Neural crest cell (in vitro differentiated cells): Measurements from ENCODE around the gene TBC1D2B. TPM values are rescaled to one million over a fixed set of nuclear protein-coding genes. Genes with fewer than 3 reads are reported as not detected.
"Not testable (repeated sequence)": the region's sequence is repeated elsewhere in the genome, so short reads cannot be mapped to it uniquely, and the experiment has no call there.

Source experiments
- DNase-seq: peaks from one replicate; pipeline ENCODE4 v3.0.0; 2021; ENCODE audit warnings: low read depth, mixed read lengths, low spot score
- H3K27ac Mint-ChIP-seq: one replicate; pipeline ENCODE4 v1.8.0; 2021; ENCODE audit warnings: mild to moderate bottlenecking, mixed read lengths; ENCODE audit not compliant: unreplicated experiment
- H3K27me3 Mint-ChIP-seq: 2 replicates; pipeline ENCODE4 v1.8.0; 2021; ENCODE audit warnings: low read depth, mild to moderate bottlenecking, mixed read lengths
- H3K36me3 Mint-ChIP-seq: 2 replicates; pipeline ENCODE4 v1.8.0; 2021; ENCODE audit warnings: low read depth, mild to moderate bottlenecking, mixed read lengths
- H3K4me1 Mint-ChIP-seq: 2 replicates; pipeline ENCODE4 v1.8.0; 2021; ENCODE audit warnings: mixed read lengths
- H3K4me3 Mint-ChIP-seq: one replicate; pipeline ENCODE4 v1.8.0; 2021; ENCODE audit warnings: mild to moderate bottlenecking, mixed read lengths
- H3K9me3 Mint-ChIP-seq: 2 replicates; pipeline ENCODE4 v1.8.0; 2021; ENCODE audit warnings: mixed read lengths
- total RNA-seq: library from RNA; stranded (reverse); gene quantifications from 2 replicates; pipeline ENCODE4 v1.2.1, GENCODE V29; 2021
- TF ChIP-seq, protein P1 (sequence below): fragments of 200-600 bp; sonication (generic); conservative IDR thresholded peaks from 2 replicates; pipeline ENCODE4 v1.5.0; 2021; ENCODE audit warnings: antibody characterized with exemption, mild to moderate bottlenecking

The TBC1D2B gene
- total RNA-seq, 1 donor from 2014 or later = 21.8 TPM

DNA sequence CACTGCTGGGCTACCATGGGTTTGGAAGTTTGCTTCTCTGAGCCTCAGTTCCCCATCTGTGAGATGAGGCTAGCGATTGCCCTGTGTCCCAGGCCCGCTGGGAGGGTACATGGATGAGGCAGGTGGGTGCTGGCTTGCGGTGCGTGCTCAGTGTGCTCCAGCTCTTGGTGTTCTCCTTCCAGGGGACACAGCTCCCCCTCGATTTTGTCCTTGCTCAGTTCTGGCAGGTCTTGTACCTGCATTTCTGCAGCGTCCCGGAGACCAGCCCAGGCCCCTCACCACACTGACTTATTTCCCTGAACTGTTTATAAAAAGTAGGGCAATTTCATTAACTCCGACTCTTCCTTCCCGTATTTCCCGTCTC, 95.4 kb downstream of the TBC1D2B start:
- Mint-ChIP-seq H3K27me3 (peaks cover 3% of the 10 kb centered on the region), H3K9me3 (no peaks in the 10 kb centered on the region), H3K27ac (no peak overlapping the region), H3K4me1 (peaks cover 5% of the 10 kb centered on the region), H3K36me3 (no peaks in the 10 kb centered on the region), H3K4me3 (no peak overlapping the region)
- TF ChIP-seq, protein P1, sequence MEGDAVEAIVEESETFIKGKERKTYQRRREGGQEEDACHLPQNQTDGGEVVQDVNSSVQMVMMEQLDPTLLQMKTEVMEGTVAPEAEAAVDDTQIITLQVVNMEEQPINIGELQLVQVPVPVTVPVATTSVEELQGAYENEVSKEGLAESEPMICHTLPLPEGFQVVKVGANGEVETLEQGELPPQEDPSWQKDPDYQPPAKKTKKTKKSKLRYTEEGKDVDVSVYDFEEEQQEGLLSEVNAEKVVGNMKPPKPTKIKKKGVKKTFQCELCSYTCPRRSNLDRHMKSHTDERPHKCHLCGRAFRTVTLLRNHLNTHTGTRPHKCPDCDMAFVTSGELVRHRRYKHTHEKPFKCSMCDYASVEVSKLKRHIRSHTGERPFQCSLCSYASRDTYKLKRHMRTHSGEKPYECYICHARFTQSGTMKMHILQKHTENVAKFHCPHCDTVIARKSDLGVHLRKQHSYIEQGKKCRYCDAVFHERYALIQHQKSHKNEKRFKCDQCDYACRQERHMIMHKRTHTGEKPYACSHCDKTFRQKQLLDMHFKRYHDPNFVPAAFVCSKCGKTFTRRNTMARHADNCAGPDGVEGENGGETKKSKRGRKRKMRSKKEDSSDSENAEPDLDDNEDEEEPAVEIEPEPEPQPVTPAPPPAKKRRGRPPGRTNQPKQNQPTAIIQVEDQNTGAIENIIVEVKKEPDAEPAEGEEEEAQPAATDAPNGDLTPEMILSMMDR = no peak
- DNase-seq = no peak

DNA sequence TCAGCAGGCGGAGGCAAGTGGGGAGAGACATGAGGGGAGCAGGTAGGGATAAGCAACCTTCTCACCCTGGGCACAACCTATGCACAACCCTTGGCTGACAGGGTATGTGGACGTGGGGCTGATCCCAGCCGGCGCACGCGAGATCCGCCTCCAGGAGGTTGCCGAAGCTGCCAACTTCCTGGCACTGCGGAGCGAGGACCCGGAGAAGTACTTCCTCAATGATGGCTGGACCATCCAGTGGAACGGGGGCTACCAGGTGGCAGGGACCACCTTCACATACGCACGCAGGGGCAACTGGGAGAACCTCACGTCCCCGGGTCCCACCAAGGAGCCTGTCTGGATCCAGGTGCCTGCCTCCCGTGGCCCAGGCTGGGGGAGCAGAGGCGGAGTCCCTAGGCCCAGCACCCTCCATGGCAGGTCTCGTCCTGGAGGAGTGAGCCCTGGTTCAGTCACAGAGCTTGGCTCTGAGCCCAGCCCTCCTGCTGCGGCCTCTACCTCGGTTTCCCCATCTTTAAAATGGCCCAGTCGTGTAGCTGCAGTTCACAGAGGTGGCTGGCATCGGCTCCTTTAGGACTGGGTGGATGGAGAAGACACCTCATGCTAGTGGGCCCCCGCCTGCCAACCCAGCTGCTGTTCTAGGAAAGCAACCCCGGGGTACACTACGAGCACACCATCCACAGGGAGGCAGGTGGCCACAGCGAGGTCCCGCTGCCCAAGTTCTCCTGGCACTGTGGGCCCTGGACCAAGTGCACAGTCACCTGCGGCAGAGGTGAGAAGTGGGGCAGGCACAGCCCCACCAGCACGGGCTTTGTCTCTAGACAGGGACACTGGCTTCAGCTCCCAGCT, 96.0 kb downstream of the TBC1D2B start:
- Mint-ChIP-seq H3K4me1 (peaks cover 5% of the 10 kb centered on the region), H3K9me3 (no peaks in the 10 kb centered on the region), H3K27ac (no peak overlapping the region), H3K27me3 (peaks cover 3% of the 10 kb centered on the region), H3K4me3 (no peak overlapping the region), H3K36me3 (no peaks in the 10 kb centered on the region)
- TF ChIP-seq, protein P1 = no peak
- no peak for DNase-seq

DNA sequence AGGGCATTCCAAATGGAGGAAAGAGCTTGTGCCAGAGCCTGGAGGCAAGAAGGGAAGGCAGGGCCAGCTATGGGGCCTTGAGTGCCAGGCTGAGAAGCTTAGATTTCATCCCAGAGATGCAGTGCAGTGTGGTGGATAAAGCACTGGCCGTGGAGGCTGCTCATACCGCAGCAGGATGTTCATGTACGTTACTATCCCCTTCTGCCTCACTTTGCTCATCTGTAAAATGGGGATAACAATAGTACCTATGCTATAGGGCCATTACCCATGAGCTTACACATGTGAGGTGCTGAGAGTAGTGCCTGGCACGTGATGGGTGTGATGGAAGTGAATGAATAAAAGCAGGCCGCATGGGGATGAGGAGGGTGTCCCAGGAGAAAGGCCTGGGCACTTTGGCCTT, 96.8 kb downstream of the TBC1D2B start:
- not testable (repeated sequence) for H3K9me3 Mint-ChIP-seq, H3K4me3 Mint-ChIP-seq, H3K27me3 Mint-ChIP-seq, H3K36me3 Mint-ChIP-seq, DNase-seq, H3K4me1 Mint-ChIP-seq
- H3K27ac Mint-ChIP-seq = peak overlapping the region; percentile 37

GRCh38 chr15:77980098-77980497, 97.4 kb downstream of the TBC1D2B start:
- DNase-seq = no peak
- Mint-ChIP-seq H3K27me3 (peaks cover 3% of the 10 kb centered on the region), H3K36me3 (no peaks in the 10 kb centered on the region), H3K4me1 (peaks cover 5% of the 10 kb centered on the region), H3K9me3 (no peaks in the 10 kb centered on the region), H3K27ac (no peak overlapping the region), H3K4me3 (no peak overlapping the region)
- TF ChIP-seq, protein P1 = no peak

- DNase-seq, H3K4me3 Mint-ChIP-seq, H3K4me1 Mint-ChIP-seq, H3K27me3 Mint-ChIP-seq, H3K36me3 Mint-ChIP-seq, H3K9me3 Mint-ChIP-seq, H3K27ac Mint-ChIP-seq: not testable (repeated sequence)
Measured at GRCh38 chr15:77979157-77979556, 98.4 kb downstream of the TBC1D2B start.

DNA sequence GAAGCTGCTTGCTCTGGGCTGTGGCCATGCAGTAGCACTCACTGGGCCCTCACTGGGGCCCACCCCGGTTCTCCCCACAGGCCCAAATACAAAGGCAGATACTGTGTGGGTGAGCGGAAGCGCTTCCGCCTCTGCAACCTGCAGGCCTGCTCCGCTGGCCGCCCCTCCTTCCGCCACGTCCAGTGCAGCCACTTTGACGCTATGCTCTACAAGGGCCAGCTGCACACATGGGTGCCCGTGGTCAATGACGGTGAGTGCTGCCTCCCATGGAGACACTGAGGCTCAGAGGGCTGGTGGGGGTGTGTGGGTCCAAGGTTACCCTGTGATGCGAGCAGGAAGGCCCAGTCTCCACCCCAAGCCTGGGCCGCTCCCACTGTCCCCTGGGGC, 98.8 kb downstream of the TBC1D2B start:
- DNase-seq, H3K4me3 Mint-ChIP-seq, H3K27me3 Mint-ChIP-seq, H3K36me3 Mint-ChIP-seq, H3K9me3 Mint-ChIP-seq, H3K4me1 Mint-ChIP-seq, H3K27ac Mint-ChIP-seq: not testable (repeated sequence)

DNA sequence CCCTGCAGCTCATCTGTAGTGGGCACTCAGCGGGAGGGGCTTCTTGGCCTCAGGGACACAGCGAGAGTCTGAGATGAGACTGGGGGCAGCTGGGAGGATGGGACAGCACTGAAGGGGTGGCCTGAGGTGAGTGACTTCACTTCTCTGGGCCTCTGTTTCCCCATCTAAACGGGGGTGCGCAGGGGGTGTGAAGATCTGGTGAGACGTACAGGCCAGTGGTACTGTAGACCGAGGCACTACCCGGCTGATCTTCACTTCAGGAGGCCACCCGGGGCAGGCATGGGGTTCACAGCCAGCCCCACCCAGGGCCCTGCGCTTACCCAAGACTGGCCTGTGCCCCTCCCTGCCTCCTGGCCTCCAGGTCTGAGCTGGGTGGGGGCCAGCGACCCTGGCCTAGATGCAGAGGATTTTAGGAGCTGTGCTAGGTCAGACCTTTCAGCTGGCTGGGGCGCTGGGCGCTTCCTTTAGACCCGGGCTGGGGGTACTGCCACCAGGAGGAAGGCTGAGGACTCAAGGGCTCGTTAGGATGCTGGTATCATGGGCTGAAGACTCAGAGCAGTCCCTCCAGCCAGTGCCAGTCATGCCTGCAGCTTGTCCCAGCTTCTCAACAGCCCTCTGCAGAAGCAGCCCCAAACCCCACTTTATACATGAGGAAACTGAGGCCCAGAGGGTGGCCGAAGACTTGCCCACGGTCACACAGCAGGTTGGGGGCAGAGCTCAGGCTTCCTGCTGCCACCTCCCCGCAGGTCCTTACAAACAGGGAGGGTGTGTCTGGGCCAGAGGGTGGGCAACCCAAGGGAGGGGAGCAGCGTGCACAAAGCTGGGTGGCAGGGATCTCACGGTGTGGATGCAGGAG, 99.4 kb downstream of the TBC1D2B start:
- H3K4me1 Mint-ChIP-seq, H3K27me3 Mint-ChIP-seq, DNase-seq: not testable (repeated sequence)

GRCh38 chr15:77976760-77977525, 100.6 kb downstream of the TBC1D2B start:
- not testable (repeated sequence) for H3K9me3 Mint-ChIP-seq, H3K27me3 Mint-ChIP-seq, H3K4me3 Mint-ChIP-seq, H3K4me1 Mint-ChIP-seq, H3K27ac Mint-ChIP-seq, DNase-seq, H3K36me3 Mint-ChIP-seq

More for the DNA sequence above, 99.4 kb downstream of the TBC1D2B start:
- not testable (repeated sequence) for H3K27ac Mint-ChIP-seq, H3K9me3 Mint-ChIP-seq, H3K4me3 Mint-ChIP-seq, H3K36me3 Mint-ChIP-seq

DNA sequence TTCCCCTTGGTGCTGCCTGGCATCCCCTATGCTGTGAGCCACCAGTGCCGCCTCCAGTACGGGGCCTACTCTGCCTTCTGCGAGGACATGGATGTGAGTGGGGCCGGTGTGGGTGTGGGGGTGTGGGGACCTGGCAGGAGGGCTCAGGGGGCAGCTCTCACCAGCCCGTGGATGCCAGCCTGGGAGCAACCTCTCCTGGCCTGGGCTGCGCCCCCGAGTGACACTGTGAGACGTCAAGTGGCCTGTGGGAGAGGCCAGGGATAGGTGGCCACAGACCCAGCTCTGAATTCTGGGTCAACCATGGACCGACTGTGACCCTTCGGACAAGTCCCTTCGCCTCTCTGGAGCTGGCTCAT, 101.4 kb downstream of the TBC1D2B start:
- H3K4me1 Mint-ChIP-seq, H3K4me3 Mint-ChIP-seq, H3K9me3 Mint-ChIP-seq, H3K27me3 Mint-ChIP-seq, H3K36me3 Mint-ChIP-seq, DNase-seq, H3K27ac Mint-ChIP-seq: not testable (repeated sequence)
